K562 treated with DMSO at 1 percent for 48 hours (cell line): ENCODE data around the gene FSTL4. TPM values are rescaled to one million over a fixed set of nuclear protein-coding genes. Genes with fewer than 3 reads are reported as not detected.

Experiments used
- total RNA-seq: library from RNA; unstranded; fragments of 300-600 nt; gene quantifications from 2 replicates; pipeline ENCODE4 v1.2.3, GENCODE V29; 2022; ENCODE audit warnings: low replicate concordance; ENCODE audit errors: extremely low read depth

Gene FSTL4
- total RNA-seq: not detected in 2 replicates

GRCh38 chr5:133612249-133612860, at the start of gene FSTL4:
FSTL4 (minus strand) TSS chr5:133612541.

